ENCODE results near the gene NADK.
"Not testable (repeated sequence)": the region's sequence is repeated elsewhere in the genome, so short reads cannot be mapped to it uniquely, and the experiment has no call there.

GRCh38 chr1:1704284-1704957, 73.8 kb downstream of the NADK start:
- TF ChIP-seq CTCF (IDR thresholded peaks at IDR 0.05; ENCODE audit: low read depth, low read length, poor library complexity, severe bottlenecking); EZH2phosphoT487 (IDR thresholded peaks at IDR 0.05; ENCODE audit: borderline replicate concordance, low read length): not testable (repeated sequence)
